ENCODE data around the gene ANO2.

ANO2 gene

GRCh38 chr12:5742258-5742657, 202.8 kb downstream of the ANO2 start:
- no peak overlapping the region for H3K4me2 ChIP-seq (ENCODE audit: low read length, poor library complexity, severe bottlenecking)
- no peak overlapping the region for H3K14ac ChIP-seq (ENCODE audit: low read length in 2 of 2)
- H3K4ac ChIP-seq (ENCODE audit: low read depth in 1 of 2, low read length in 2 of 2) = no peak overlapping the region
- no peak overlapping the region for H2AFZ ChIP-seq (ENCODE audit: low read depth, low read length)
- DNase-seq = no peak
- no peaks in the 10 kb centered on the region for H3K36me3 ChIP-seq (ENCODE audit: control insufficient read depth in 1 of 2, insufficient read depth in 2 of 2, low read depth in 1 of 2, low read length in 2 of 2)
- no peak overlapping the region for H4K91ac ChIP-seq (ENCODE audit: low read length)
- no peaks in the 10 kb centered on the region for H3K9me3 ChIP-seq (ENCODE audit: control insufficient read depth, low read length)
- peaks cover 3 to 9% of the 10 kb centered on the region in 2 experiments for H3K27me3 ChIP-seq (ENCODE audit: control insufficient read depth in 1 of 2, insufficient read depth in 1 of 2, low read length in 2 of 2)
- H3K4me1 ChIP-seq (ENCODE audit: control insufficient read depth, insufficient read depth, low read depth, low read length) = peaks cover 2% of the 10 kb centered on the region
- no peaks in the 10 kb centered on the region for H3K79me1 ChIP-seq (replicated peaks; ENCODE audit: low read length, poor library complexity, severe bottlenecking)
- H3K4me3 ChIP-seq (ENCODE audit: insufficient read depth in 1 of 2, low read depth in 1 of 2, low read length in 2 of 2) = no peak overlapping the region
- H2AK5ac ChIP-seq (ENCODE audit: low read length, severe bottlenecking) = no peak overlapping the region
- 66% methylated on average over 2 of the region's 2 CpGs for WGBS
- H3K23ac ChIP-seq (ENCODE audit: low read length in 2 of 2) = no peak overlapping the region
- no peak overlapping the region for H2BK120ac ChIP-seq (ENCODE audit: low read depth, low read length)
- H2BK5ac ChIP-seq (ENCODE audit: low read depth, low read length, poor library complexity, severe bottlenecking) = no peak overlapping the region
- H2BK12ac ChIP-seq (ENCODE audit: low read length in 2 of 2) = no peak overlapping the region
- no peak overlapping the region for H4K8ac ChIP-seq (ENCODE audit: low read length)
- H3K9ac ChIP-seq (ENCODE audit: low read length) = no peak overlapping the region
- H3K27ac ChIP-seq (ENCODE audit: low read length, poor library complexity, severe bottlenecking) = no peak overlapping the region
- no peak overlapping the region for H2BK15ac ChIP-seq (ENCODE audit: low read depth, poor library complexity, severe bottlenecking)
- H3K18ac ChIP-seq (ENCODE audit: low read depth in 1 of 2, low read length in 2 of 2) = no peak overlapping the region

DNA sequence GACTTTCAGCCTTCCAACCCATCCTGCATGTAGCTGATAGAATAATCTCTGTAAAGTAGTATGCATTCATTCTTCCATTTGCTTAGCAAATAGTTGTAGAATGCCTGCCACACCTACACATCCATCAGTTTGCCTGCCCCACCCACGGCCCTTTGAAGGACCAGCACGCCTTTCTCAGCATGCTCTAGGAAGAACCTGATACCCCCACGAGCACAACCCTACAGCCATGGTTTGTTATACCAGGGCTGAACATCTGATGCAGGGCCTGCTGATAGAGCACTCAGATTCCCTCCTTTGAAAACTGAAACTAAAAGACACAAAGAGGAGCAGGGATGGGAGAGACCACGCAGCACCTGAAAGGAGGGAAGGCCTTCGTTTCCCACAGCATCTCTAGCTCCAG, 205.1 kb downstream of the ANO2 start:
- Histone ChIP-seq H2AK5ac (ENCODE audit: low read length, severe bottlenecking) (no peak overlapping the region), H2BK12ac (ENCODE audit: low read length in 2 of 2) (no peak overlapping the region), H3K18ac (ENCODE audit: low read depth in 1 of 2, low read length in 2 of 2) (no peak overlapping the region), H3K4me1 (ENCODE audit: control insufficient read depth, insufficient read depth, low read depth, low read length) (no peaks in the 10 kb centered on the region), H3K36me3 (ENCODE audit: control insufficient read depth in 1 of 2, insufficient read depth in 2 of 2, low read depth in 1 of 2, low read length in 2 of 2) (no peaks in the 10 kb centered on the region), H3K79me1 (replicated peaks; ENCODE audit: low read length, poor library complexity, severe bottlenecking) (no peaks in the 10 kb centered on the region), H3K9me3 (ENCODE audit: control insufficient read depth, low read length) (no peaks in the 10 kb centered on the region), H4K91ac (ENCODE audit: low read length) (no peak overlapping the region), H3K27ac (ENCODE audit: low read length, poor library complexity, severe bottlenecking) (no peak overlapping the region), H3K4ac (ENCODE audit: low read depth in 1 of 2, low read length in 2 of 2) (no peak overlapping the region), H2AFZ (ENCODE audit: low read depth, low read length) (no peak overlapping the region), H3K27me3 (ENCODE audit: control insufficient read depth in 1 of 2, insufficient read depth in 1 of 2, low read length in 2 of 2) (peaks cover 3 to 13% of the 10 kb centered on the region in 2 experiments), H3K14ac (ENCODE audit: low read length in 2 of 2) (no peak overlapping the region), H4K8ac (ENCODE audit: low read length) (no peak overlapping the region), H2BK5ac (ENCODE audit: low read depth, low read length, poor library complexity, severe bottlenecking) (no peak overlapping the region), H3K4me2 (ENCODE audit: low read length, poor library complexity, severe bottlenecking) (no peak overlapping the region), H3K4me3 (ENCODE audit: insufficient read depth in 1 of 2, low read depth in 1 of 2, low read length in 2 of 2) (no peak overlapping the region), H3K23ac (ENCODE audit: low read length in 2 of 2) (no peak overlapping the region), H2BK120ac (ENCODE audit: low read depth, low read length) (no peak overlapping the region), H3K9ac (ENCODE audit: low read length) (no peak overlapping the region), H2BK15ac (ENCODE audit: low read depth, poor library complexity, severe bottlenecking) (no peak overlapping the region)
- WGBS = 65% methylated on average over 4 of the region's 5 CpGs
- no peak for DNase-seq

- DNase-seq = no peak
- H2BK5ac ChIP-seq (ENCODE audit: low read depth, low read length, poor library complexity, severe bottlenecking) = no peak overlapping the region
- H3K23ac ChIP-seq (ENCODE audit: low read length in 2 of 2) = no peak overlapping the region
- H3K14ac ChIP-seq (ENCODE audit: low read length in 2 of 2) = no peak overlapping the region
- H3K4me3 ChIP-seq (ENCODE audit: insufficient read depth in 1 of 2, low read depth in 1 of 2, low read length in 2 of 2) = no peak overlapping the region
- no peak overlapping the region for H3K4ac ChIP-seq (ENCODE audit: low read depth in 1 of 2, low read length in 2 of 2)
- 100% methylated on average over 2 of the region's 3 CpGs for WGBS
- H3K36me3 ChIP-seq (ENCODE audit: control insufficient read depth in 1 of 2, insufficient read depth in 2 of 2, low read depth in 1 of 2, low read length in 2 of 2) = no peaks in the 10 kb centered on the region
- H3K27me3 ChIP-seq (ENCODE audit: control insufficient read depth in 1 of 2, insufficient read depth in 1 of 2, low read length in 2 of 2) = peaks cover 0 to 13% of the 10 kb centered on the region in 2 experiments
- no peaks in the 10 kb centered on the region for H3K9me3 ChIP-seq (ENCODE audit: control insufficient read depth, low read length)
- no peak overlapping the region for H3K9ac ChIP-seq (ENCODE audit: low read length)
- H4K8ac ChIP-seq (ENCODE audit: low read length) = no peak overlapping the region
- no peak overlapping the region for H2AK5ac ChIP-seq (ENCODE audit: low read length, severe bottlenecking)
- H3K4me1 ChIP-seq (ENCODE audit: control insufficient read depth, insufficient read depth, low read depth, low read length) = no peaks in the 10 kb centered on the region
- H2BK120ac ChIP-seq (ENCODE audit: low read depth, low read length) = no peak overlapping the region
- no peak overlapping the region for H4K91ac ChIP-seq (ENCODE audit: low read length)
- no peaks in the 10 kb centered on the region for H3K79me1 ChIP-seq (replicated peaks; ENCODE audit: low read length, poor library complexity, severe bottlenecking)
- H2AFZ ChIP-seq (ENCODE audit: low read depth, low read length) = no peak overlapping the region
- H3K18ac ChIP-seq (ENCODE audit: low read depth in 1 of 2, low read length in 2 of 2) = no peak overlapping the region
- H2BK12ac ChIP-seq (ENCODE audit: low read length in 2 of 2) = no peak overlapping the region
- no peak overlapping the region for H2BK15ac ChIP-seq (ENCODE audit: low read depth, poor library complexity, severe bottlenecking)
- H3K4me2 ChIP-seq (ENCODE audit: low read length, poor library complexity, severe bottlenecking) = no peak overlapping the region
- no peak overlapping the region for H3K27ac ChIP-seq (ENCODE audit: low read length, poor library complexity, severe bottlenecking)
Observed at GRCh38 chr12:5737778-5738177, 207.3 kb downstream of the ANO2 start.

GRCh38 chr12:5736527-5736926, 208.5 kb downstream of the ANO2 start:
- 53% methylated on average over 5 of the region's 5 CpGs for WGBS
- DNase-seq = no peak
- no peak overlapping the region for H2BK15ac ChIP-seq (ENCODE audit: low read depth, poor library complexity, severe bottlenecking)

More at GRCh38 chr12:5736527-5736926, 208.5 kb downstream of the ANO2 start:
- no peak overlapping the region for H3K14ac ChIP-seq (ENCODE audit: low read length in 2 of 2)
- no peak overlapping the region for H2AFZ ChIP-seq (ENCODE audit: low read depth, low read length)
- no peaks in the 10 kb centered on the region for H3K36me3 ChIP-seq (ENCODE audit: control insufficient read depth in 1 of 2, insufficient read depth in 2 of 2, low read depth in 1 of 2, low read length in 2 of 2)
- no peak overlapping the region for H2AK5ac ChIP-seq (ENCODE audit: low read length, severe bottlenecking)
- H4K91ac ChIP-seq (ENCODE audit: low read length) = no peak overlapping the region
- H2BK120ac ChIP-seq (ENCODE audit: low read depth, low read length) = no peak overlapping the region
- no peaks in the 10 kb centered on the region for H3K79me1 ChIP-seq (replicated peaks; ENCODE audit: low read length, poor library complexity, severe bottlenecking)
- H2BK12ac ChIP-seq (ENCODE audit: low read length in 2 of 2) = no peak overlapping the region
- H4K8ac ChIP-seq (ENCODE audit: low read length) = no peak overlapping the region
- H3K4me1 ChIP-seq (ENCODE audit: control insufficient read depth, insufficient read depth, low read depth, low read length) = no peaks in the 10 kb centered on the region
- no peak overlapping the region for H3K4ac ChIP-seq (ENCODE audit: low read depth in 1 of 2, low read length in 2 of 2)
- peaks cover 0 to 13% of the 10 kb centered on the region in 2 experiments for H3K27me3 ChIP-seq (ENCODE audit: control insufficient read depth in 1 of 2, insufficient read depth in 1 of 2, low read length in 2 of 2)
- no peaks in the 10 kb centered on the region for H3K9me3 ChIP-seq (ENCODE audit: control insufficient read depth, low read length)
- no peak overlapping the region for H3K4me2 ChIP-seq (ENCODE audit: low read length, poor library complexity, severe bottlenecking)
- H3K4me3 ChIP-seq (ENCODE audit: insufficient read depth in 1 of 2, low read depth in 1 of 2, low read length in 2 of 2) = no peak overlapping the region
- H3K23ac ChIP-seq (ENCODE audit: low read length in 2 of 2) = no peak overlapping the region
- no peak overlapping the region for H3K9ac ChIP-seq (ENCODE audit: low read length)
- no peak overlapping the region for H3K18ac ChIP-seq (ENCODE audit: low read depth in 1 of 2, low read length in 2 of 2)
- H2BK5ac ChIP-seq (ENCODE audit: low read depth, low read length, poor library complexity, severe bottlenecking) = no peak overlapping the region
- no peak overlapping the region for H3K27ac ChIP-seq (ENCODE audit: low read length, poor library complexity, severe bottlenecking)

All from mesenchymal stem cell (in vitro differentiated cells and primary cell).